ENCODE results near the gene TESK1.
"Not testable (repeated sequence)": the region's sequence is repeated elsewhere in the genome, so short reads cannot be mapped to it uniquely, and the experiment has no call there.

Gene TESK1

DNA sequence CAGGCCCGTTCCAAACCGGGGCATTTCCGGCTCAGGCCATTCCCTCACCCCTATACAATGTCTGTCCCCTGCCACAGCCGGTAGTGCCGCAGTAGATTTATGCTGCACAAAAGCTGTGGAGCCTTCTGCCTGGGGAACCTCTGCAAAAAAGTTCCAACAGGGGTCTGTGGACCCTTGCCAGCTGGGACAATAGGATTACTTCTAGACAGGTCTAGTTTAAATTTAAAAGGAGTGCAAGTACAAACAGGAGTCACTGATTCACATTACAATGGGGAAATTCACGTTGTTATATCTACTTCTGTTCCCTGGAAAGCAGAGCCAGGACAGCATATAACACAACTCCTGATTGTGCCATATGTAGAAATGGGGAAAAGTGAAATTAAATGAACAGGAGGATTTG is 21.5 kb upstream of the TESK1 start:
- DNase-seq, result not testable (repeated sequence)

DNA sequence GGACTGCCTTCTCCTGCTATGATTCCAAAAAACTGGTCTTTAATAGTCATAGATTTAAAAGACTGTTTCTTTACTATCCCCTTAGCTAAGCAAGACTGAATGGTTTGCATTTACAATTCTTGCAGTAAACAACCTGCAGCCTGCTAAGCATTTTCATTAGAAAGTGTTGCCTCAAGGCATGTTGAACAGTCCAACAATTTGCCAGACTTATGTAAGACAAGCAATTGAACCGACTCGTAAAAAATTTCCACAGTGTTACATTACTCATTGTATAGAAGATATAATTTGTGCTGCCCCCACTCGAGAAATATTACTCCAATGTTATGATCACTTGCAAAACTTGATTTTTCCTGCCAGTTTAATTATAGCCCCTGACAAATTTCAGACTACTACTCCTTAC is 20.4 kb upstream of the TESK1 start:
- DNase-seq, result not testable (repeated sequence)

DNA sequence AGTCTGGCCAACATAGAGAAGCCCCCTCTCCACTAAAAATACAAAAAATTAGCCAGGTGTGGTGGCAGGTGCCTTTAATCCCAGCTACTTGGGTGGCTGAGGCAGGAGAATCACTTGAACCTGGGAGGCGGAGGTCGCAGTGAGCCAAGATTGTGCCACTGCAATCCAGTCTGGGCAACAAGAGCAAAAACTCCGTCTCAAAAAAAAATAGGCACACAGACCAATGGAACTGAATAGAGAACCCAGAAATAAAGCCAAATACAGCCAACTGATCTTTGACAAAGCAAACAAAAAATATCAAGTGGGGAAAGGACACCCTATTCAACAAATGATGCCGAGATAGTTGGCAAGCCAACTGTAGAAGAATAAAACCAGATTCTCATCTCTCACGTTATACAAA is 16.6 kb upstream of the TESK1 start:
- not testable (repeated sequence) for DNase-seq

DNA sequence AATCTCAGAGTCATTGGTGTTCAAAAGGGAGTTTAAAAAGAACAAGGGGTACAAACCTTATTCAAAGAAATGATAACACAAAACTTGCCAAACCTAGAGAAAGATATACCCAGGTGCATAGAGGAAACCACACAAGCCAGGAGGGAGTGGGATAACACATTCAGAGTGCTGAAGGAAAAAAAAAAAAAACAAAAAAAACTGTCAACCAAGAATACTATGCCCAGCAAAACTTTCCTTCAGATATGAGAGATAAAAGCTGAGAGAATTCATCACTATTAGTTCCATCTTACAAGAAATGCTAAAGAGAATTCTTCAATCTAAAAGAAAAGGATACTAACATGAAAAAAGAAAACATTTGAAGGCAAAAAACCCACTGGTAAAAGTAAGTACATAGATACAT is 11.5 kb upstream of the TESK1 start:
- DNase-seq, result no peak

DNA sequence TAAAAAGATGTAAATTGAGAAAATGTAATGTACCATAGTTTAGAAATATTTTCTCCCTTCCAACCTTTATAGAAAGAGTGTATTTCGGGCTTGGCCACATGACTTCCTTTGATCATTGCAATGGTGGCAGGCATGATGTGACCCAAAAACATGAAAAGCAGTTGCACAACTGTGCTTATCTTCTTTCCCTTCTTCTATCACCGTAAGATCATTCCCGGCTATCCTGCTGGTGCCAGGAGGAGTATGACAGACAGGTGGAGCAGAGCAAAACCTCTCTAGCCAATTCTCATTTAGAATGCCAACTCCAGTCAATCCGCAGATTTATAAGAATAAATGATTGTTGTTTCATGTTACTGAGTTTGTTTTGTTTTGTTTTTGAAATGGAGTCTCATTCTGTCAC is 10.6 kb upstream of the TESK1 start:
- DNase-seq, result no peak

DNA sequence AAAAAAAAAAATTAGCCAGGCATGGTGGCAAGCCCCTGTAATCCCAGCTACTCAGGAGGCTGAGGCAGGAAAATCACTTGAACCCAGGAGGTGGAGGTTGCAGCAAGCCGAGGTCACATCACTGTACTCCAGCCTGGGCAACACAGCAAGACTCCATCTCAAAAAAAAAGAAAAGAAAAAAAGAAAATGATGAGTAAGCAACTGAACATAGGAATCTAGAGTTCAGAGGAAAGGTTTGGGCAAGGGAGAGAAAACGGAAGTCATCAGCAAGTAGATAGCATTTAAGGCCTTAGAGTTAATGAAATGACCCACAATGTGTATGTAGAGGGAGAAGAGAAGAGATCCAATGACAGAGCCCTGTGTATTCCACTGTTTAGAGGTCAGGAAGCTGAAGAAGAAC is 8.2 kb upstream of the TESK1 start:
- not testable (repeated sequence) for DNase-seq

DNA sequence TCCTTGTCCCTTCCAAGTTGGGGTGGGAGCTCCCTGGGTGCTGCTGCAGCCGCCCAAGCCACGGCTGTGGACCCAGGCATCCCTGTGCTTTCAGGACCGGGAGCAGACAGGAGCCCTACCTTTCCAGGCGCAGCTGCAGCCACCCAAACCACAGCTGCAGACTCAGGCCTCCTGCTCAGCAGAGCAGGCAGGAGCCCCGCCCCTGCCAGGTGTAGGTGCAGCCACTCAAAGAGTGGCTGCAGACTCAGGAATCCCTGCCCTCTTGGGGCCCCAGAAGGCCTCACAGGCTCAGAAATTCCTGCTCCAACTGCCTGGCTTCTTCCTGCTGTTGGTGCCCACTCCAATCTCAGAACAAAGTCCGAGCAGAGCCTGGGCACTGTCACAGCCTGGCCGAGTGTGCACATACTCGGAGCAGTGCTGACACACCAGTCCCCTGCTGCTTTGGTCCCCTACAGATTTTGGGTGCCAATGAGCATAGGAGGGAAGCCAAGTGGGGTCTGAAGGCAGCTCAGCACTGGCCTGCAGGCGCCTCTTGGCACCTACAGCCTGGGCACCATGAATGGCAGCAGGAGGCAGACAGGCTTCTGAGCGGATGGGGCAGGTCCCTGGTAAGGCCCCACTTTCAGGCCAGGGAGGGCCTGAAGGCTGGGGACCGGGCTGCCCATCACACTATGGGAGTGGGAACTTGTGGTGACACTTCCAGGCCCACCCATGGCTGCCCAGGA is 6.0 kb upstream of the TESK1 start:
- DNase-seq, result no peak

DNA sequence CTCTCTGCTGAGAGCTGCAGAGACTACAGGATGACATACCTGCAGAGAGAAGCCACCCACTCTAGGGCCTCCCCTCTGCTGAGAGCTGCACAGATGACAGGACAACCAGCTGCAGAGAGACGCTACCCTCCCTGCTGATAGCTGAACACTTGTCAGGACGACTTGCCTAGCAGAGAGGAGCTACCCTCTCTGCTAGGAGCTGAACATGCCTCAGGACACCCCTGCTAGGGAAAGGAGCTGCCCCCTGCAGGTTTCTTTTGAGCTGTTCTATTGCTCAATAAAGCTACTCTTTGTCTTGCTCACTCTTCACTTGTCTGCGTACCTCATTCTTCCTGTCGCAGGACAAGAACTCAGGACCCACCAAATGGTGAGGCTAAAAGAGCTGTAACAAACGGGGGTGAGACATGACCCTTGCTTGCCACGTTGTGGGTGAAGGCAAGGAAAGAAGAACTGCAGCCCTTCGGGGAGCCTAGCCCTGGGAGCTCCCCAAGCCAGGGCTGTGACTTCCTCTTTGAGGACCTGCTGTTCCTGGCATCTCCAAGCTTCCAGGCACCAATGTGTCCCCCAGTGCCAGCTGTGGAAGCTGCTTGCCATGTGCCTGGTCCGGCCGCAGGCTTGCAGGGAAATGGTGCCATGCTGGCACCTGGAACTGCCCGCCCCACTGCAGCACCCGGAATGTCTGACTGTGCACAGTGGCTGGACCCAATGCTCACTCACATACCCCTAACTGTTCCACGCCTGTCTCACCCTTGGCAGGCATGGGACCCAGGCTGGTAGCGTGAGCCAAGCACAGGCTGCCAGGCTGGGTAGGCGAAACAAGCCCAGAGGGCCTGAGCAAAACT is 5.1 kb upstream of the TESK1 start:
- no peak for DNase-seq

DNA sequence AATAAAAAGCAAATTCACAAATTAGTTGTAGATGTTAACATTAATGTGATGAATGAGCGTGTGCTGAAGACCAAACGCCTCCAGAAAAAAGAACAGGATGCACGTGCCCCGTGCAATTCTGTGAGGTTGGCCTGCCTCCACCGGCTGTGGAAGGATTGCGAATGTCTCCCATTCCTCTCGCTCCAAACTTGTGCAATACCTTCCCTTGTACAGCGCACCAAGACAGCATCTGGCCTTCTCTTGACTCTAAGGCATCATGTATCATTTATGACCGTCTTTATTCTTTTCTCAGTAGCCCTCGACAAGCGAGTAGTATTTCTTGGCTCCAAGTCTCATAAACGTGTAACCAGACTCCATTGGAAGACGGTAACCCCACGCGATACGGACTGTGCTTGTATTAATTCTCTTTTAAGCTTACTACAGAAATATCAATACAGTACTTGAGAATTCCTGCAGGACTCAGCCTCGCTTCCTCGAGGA is 1.5 kb upstream of the TESK1 start:
- DNase-seq, result peak; percentile 27

DNA sequence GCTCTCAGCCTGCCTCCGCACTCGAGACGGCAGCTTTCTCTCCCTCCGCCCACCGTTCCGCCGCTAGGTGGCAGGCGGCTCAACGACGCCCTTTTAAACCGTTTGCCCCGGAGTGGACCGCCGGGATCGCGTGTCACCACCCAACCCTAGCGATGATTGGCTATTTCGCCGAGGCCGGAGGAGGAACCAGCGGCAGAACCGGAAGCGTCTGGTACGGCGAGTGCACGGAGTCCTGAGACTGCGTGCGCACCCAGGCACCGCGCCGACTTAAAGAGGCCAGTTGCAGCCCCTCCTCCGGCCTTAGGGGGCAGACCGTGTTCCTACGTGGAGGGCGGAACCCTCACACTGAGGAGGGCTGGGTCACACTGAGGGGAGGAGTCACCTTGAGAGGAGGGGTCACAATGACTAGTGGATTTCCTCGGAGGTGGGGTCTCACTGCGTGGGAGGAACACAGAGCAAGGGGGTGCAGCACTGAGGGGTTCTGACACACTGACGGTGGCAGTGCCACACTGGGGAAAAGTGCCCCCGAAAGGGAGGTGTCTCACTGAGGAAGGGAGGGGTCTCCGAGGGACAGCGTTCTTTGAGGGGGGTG is 980 bp upstream of the TESK1 start:
- peak; percentile 98 for DNase-seq

DNA sequence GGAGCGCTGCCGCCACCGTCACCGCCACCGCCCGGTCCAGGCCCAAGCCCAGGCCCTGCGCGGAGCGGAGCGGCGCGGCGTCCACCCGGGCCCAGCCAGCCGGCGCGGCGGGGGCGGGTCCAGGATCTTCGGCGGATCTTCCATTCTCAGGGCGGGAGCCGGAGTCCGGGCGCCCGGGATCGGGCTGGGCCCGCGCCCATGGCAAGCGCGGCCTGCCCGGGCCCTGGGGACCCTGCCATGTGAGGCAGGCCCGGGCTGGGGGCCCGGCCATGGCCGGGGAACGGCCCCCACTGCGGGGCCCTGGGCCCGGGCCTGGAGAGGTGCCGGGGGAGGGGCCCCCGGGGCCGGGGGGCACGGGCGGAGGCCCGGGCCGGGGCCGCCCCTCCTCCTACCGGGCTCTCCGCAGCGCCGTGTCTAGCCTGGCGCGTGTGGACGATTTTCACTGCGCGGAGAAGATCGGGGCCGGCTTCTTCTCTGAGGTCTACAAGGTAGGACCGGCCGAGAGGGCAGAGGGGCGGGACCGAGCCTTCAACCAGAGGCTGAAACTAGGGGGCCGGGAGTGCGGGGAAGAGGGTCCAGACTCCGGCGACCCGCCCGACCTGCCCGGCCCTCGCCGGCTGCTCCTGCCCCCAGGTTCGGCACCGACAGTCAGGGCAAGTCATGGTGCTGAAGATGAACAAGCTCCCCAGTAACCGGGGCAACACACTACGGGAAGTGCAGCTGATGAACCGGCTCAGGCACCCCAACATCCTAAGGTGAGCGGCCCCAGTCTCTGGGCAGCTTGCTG is 482 bp downstream of the TESK1 start:
- DNase-seq, result peak; percentile 30

DNA sequence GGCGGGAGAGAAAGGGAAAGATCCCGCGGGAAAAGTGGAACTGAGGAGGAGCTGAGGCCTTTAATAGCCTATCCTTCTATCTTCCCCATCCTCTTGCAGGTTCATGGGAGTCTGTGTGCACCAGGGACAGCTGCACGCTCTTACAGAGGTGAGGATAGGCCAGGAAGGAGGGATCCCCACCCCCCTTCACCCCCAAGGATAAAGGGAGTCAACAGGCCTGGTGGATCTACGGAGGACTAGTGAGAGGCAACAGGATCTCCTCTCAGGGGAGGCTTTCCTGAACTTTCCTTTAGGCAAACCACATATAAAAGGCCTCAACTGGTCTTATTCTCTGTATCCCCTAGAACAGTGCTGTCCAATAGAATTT is 1.1 kb downstream of the TESK1 start:
- no peak for DNase-seq

DNA sequence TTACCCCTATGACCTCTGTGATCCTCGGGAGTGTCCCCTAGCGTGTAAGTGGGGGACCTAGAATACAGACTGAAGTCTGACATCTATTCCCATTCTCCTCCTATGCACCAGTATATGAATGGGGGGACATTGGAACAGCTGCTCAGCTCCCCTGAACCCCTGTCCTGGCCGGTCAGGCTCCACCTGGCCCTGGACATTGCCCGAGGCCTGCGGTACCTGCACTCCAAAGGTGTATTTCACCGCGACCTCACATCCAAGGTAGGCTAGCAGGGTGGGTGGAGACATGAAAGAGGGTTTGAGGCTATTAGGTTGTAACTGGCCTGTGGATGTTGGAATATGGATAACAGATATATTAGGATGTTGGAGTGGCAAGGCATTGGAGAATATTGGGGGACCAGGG is 1.7 kb downstream of the TESK1 start:
- no peak for DNase-seq

DNA sequence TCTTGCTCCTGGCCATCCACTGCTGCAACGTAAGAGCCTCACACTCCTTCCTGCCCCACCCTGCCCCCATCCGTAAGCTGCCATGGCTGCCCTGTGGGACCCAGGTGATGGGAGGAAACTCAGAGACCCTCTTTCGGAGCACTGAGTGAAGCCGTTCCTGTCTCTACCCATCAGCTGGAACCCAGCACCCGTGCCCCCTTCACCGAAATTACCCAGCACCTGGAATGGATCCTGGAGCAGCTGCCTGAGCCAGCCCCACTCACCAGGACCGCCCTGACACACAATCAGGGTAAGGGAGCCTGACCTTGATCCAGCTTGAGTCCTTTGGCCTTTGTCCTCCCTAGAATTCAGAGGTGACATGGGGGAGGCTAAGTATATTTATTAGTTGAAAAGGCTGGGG is 3.2 kb downstream of the TESK1 start:
- DNase-seq, result no peak

DNA sequence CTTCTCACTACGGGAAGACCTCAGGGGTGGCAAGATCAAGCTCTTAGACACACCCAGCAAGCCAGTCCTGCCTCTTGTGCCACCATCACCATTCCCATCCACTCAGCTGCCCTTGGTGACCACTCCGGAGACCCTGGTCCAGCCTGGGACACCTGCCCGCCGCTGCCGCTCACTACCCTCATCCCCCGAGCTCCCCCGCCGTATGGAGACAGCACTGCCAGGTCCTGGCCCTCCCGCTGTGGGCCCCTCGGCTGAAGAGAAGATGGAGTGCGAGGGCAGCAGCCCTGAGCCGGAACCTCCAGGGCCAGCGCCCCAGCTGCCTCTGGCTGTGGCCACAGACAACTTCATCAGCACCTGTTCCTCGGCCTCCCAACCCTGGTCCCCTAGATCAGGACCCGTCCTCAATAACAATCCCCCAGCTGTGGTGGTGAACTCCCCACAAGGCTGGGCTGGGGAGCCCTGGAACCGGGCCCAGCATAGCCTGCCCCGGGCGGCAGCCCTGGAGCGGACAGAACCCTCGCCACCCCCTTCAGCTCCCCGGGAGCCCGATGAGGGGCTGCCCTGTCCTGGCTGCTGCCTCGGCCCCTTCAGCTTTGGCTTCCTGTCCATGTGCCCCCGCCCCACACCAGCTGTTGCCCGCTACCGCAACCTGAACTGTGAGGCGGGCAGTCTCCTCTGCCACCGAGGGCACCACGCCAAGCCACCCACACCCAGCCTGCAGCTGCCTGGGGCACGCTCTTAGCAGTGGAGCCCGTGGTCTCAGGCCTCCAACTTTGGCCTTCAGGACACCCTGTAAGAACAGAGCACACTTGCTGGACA is 4.1 kb downstream of the TESK1 start:
- no peak for DNase-seq

DNA sequence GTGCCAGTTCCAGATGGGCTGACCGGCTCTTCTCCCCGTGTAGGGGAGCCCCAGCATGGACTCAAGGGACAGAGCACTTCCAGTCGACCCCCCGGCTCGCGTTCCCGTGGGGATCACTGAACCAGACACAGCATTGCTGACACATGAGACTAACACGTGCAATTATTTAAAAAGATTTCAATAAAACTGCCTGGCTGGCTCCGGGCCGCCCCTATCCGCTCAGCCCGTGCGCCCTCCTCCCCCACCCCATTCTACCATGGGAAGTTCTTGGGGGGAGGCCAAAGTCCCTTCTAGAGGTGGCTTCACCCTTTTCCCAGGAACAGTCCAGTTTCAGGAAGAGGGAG is 4.7 kb downstream of the TESK1 start:
- no peak for DNase-seq

DNA sequence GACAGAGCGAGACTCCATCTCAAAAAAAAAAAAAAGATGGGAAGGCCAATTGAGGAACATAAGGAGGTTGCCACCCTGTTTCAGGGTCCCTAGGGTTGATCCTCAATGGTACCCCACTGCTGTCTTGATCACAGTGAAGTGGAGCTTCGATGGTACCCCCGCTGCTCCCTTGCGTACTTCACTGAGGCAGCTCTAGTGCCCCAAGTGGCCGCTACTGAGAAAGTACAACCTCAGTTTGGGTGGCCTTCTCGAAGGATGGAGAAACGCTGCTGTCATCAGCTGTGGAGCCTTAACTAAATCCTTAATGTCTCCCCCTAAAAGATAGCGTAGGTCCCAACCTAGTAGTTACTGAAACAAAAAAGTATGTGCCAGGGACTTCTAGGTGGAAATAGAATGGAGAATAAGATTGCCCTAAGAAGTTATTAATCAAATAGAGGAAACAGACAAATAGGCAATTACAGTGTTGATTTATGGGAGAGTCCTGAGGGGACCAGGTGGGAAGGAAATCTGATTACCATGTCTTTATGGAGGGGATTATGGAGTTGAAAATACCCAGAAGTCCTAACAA is 6.3 kb downstream of the TESK1 start:
- DNase-seq, result peak; percentile 64

DNA sequence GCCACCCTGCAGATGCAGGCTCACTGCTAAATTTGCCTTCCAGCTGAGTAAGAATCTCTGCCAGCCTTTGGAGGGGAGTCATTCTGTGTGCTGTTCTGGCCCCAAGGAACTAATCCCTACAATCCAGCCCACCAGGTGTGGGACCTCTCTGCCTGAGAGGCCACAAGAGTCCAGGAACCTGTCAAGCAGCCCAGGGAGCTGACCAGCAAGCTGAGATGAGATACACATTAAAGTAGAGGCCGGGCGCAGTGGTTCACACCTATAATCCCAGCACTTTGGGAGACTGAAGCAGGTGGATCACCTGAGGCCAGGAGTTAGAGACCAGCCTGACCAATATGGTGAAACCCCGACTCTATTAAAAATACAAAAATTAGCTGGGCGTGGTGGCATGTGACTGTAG is 7.0 kb downstream of the TESK1 start:
- not testable (repeated sequence) for DNase-seq

DNA sequence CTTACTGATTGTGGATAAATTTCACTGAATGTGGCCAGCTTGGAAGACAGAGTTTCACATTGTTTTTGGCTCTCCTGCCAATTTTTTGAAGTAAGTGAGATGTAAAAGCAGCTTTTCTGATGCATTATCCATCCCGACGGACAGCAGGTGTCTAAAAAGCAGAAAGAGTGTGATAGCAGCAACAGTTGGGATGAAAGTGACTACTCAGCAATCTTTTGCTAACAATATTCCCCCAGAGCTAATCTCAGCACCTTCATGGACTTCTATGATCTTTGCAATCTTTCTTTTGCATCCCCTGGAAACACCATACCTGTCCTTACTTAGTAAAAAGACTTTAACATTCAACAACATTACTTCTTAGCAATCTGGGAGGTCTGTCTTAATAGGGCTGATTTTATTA is 7.8 kb downstream of the TESK1 start:
- DNase-seq, result no peak

DNA sequence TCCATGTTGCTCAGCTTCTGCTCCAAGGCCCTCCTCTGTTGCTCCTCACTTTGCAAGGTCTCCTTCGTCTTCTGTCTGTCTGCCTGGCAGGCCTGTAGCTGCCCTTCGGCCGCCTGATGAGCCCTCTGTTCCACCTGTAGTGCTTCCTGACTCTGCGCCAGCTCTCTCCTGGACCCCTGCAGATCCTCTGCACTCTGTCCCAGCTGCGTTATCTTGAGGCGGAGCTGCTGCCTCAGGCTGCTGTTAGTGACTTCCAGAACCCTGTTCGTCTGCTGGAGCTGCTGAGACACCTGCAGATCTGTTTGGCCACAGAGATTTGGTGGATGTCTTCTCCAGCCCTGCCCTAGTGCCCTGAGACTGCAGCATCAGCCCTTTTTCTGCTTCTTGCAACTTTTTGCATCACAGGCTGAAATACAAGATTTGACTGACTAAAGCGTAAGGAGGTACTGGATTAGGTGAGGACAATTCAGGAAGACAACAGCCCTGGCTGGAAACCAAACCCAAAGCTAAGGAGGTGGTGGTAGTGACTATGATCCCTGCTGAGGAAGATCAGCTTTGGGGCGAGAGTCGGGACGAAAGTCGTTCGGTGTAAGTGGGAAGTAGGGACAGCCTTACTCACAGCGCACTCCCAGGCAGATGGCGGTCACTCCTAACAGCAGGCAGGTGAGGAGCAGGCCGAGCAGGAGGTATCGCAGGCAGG is 11.1 kb downstream of the TESK1 start:
- DNase-seq, result no peak

Measured in activated CD8-positive, alpha-beta memory T cell treated with anti-CD3 and anti-CD28 coated beads, Interleukin-2, amount 50 U/mL, for 4 hours (primary cell).